ENCODE data around the gene KBTBD3.
"Not testable (repeated sequence)": the region's sequence is repeated elsewhere in the genome, so short reads cannot be mapped to it uniquely, and the experiment has no call there.

KBTBD3 gene

DNA sequence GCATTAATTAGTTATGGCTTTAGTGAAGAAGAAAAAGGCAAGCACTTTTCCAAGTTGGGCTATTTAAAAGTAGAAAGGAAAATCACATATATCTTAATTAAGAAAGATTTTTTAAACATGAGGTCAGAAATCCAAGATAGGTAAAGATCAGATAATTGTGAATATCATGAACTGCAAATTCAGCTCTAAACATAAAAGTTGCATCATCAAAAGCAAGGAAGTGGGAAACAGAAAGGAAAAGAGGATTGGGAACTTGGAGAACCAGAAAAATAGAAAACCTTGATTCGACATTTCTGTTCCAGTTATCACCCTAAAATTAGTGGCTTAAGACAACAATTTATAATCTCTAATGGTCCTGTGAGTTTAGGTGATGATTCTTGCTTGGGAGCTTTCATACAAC is 17.5 kb downstream of the KBTBD3 start:
- DNase-seq, result no peak

- not testable (repeated sequence) for DNase-seq
These were observed 18.8 kb downstream of the KBTBD3 start for GRCh38 chr11:106058377-106058776.

DNA sequence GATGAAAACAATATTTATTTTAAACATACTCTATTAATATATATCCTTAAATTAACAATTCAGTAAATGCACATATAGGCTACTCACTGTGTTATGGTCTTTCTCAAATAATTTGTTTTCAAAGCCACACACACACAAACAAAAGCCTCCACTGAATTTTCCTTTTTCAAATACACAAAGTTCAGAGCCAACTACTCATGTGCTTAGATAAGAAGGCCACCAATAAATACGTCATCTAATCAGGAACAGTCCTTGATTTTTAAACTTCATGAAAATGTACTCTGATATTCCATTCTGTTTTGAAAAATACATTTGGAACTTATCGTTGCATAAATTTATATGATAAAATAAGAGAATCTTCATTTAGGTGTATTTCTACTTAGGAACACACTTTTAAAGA is 26.0 kb downstream of the KBTBD3 start:
- no peak for DNase-seq

DNA sequence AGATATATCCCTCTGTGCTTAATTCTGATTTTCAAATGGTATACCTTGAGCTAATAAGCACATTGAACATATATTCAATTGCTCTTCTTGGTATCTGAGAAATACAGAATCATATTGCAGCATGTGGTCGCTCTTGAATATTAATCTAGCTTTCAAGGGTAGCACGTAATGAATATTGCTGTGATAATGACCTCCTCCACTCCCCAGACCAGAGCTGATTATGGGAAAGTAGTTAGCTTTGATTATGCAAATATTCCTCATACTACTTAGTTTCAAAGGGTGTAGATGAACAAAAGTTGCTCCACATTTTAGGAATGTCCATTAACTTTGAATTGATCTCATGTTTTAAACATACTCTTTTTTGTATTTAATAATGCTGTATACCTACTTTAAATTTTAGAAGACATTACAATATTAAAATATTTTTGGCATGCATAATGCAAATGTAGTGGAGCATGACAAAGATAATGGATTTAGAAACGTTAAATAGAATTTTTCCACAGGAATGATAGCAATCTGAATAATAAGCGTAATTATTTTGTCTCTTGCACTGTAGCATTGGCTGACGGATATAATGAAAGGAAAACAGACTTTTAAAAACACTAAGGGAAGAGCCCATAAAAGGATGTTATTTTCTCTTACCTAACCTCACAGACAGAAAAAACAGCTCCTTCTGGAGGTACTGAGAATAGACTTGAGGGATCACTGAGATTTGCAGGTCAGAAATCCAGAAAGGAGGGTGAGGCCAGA is 27.2 kb downstream of the KBTBD3 start:
- no peak for DNase-seq

DNA sequence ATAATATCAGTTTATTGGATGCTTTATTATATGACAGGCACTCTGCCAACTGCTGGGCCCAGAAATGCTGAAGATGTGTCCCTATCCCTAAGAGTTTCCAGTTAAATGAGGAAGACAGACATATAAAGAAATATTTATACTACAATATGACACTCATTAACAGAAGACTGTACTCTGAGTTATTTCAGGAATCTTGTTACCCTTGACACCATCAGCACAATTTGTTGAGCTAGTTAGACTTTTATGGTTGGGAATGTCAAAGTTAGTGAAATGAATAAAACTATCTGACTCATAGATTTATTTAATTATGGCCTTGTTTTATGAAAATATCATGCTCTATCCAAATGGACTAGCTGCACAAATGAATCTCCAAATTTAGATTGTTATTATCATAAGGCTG is 29.5 kb downstream of the KBTBD3 start:
- DNase-seq, result no peak

DNA sequence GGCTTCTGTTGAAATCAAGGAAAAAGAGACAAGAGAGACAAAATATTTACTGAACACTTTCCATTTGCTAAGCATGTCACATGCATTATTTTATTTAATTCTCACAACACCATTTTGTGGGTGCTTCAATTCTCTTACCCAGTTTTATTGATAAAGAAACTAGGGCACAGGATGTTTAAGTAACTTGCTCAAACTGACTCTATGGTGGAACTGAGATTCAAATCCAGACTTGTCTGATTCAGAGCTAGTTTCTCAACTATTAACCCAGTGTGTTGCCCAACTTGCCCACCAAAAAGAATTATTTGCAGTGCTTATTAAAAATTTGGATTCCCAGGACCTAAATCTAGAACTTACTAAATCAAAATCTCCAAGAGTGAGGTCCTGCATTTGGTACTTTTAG is 33.6 kb downstream of the KBTBD3 start:
- DNase-seq, result no peak

- no peak for DNase-seq
These were observed 44.3 kb downstream of the KBTBD3 start for GRCh38 chr11:106032861-106033260.

GRCh38 chr11:106031936-106032335 is 45.2 kb downstream of the KBTBD3 start:
- DNase-seq, result no peak

GRCh38 chr11:106031202-106031810 is 45.8 kb downstream of the KBTBD3 start:
- no peak for DNase-seq

DNA sequence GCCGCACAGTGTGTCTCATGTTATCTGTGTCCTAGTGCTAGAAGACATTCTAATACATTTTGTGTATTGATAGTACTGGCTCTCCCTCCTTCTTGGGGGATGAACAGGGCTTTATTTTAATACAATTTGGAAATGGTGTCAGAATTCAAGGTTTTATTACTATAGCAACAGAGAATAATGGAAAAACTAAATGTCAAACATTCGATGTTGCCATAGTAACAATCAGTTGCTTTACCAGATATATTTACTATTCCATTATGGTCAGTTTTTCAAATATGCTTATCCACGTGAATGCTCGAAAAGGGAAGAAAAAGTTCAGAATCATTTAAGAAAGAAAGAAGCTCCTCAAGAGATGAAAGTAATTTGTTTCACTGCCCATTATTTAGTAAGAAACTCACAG is 46.5 kb downstream of the KBTBD3 start:
- DNase-seq, result no peak

DNA sequence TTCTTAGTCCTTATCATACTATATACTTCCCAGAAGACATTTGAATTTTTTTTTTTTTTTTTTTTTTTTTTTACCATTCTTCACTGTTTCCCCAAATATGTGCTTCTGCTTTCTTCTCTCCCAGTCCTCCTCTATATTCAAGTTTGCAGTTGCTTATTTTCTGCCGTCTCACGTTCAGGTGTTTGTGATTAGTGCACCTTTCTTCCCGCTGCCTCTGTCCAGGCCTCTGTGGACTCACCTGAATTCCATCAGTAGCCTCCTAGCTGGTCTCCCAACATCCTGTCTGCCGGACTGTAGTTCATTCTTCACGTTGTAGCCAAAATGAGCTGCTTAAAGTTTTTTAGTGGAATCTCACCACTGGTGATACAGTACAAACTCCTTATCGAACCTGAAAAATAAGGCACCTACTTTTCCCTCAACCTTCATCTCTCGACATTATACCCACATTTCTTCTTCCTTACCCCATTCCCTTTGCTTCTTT is 54.3 kb downstream of the KBTBD3 start:
- DNase-seq, result no peak

DNA sequence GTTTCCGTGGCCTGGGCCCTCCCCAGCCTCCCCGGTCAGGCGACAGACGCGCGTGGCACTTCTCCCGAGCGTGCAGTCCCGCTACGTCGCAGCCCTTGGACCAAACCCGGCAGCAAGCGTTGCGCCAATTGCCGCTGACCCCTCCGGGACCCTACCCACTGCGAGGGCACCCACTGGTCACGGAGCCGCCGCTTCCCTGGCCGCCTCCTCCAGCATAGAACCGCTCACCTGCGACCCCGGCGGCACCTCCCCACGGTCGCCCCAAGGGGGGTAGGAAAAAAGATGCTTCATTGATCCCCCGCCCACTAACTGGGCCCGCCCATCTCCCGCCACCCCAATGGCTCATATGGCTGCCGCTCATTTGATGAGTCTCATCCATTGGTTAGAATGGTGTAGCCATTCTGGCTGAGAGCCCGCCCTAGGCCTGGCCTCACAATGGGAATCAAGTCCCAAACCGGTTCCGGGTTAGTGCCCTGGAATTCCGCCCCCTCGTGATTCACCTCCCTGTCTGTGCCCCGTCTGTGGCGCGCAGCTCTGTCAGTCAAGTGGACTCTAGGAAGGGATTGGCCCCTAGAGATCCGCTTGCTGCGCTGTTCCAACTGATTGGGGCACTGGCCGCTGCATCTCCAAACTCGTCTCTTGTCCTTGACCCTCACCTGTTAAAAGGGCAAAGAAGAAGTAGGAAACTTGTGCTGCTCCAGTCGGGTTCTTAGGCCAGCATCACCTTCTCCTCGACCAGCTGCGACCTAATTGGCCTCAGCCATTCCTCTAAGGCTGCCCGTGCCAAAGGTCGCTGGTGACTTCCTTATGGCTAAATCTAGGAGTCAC is 55.0 kb downstream of the KBTBD3 start, which contains the start of gene MSANTD4:
MSANTD4 (minus strand) TSS at position 274 of the 828 bp plus-strand sequence. CDS start 11,323 bp downstream, outside the sequence.
- peak; percentile 97 for DNase-seq

DNA sequence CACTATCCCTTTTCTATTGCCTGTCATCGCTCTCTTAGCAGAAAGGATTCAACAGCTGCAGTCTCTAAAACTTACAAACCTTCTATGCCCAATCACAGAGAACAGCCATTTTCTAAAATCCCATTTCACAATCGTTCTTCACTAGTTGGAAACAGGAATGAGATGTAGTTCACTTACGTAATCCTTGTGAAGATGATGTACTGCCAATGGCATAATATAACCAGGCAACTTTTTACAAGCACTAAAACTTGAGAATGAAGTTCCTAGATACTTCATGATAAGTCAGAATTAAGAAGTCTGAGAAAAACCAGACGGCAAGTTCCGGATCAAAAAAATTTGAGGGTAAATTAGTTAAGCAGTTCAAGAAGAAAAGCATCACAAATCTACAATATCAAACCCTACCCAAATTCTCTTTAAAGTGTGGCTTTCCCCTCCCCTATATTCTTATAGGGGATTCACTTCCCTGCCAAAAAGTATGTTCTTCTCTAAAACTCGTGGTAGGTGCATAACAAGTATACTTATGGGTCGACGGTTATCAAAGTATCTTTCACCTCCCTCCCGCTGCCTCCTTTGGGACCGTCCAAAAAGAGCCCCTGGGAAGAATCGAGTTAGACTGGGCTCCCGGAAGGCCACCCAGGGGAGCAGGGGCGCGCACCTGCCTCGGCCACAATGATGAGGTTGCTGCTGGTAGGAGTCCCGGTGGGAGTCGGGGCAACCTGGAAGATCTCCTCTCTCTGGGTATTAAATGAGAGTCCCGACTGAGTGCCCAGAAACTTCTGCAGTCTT is 55.8 kb downstream of the KBTBD3 start:
- peak; percentile 61 to 63 for DNase-seq

GRCh38 chr11:106017093-106017492 is 60.1 kb downstream of the KBTBD3 start:
- DNase-seq, result no peak

- DNase-seq, result no peak
These were observed 62.1 kb downstream of the KBTBD3 start for GRCh38 chr11:106015066-106015465.

DNA sequence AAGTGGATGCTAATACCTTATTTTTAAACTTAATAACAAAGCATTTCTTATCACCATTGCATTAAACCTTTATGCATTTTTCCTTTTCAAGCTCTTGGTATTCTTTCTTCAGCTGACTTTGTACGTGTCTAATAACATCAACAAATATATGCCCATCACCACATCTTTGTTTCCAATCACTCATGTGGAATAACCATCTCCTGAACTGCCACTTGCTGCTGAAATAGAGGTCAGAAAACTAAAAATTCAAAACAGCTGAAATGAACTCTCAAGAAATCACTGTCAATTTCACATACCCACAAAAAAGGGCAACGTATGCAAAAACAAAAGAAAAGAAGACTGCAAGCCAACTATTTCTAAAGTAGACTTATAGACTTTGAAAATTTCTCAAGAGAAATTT is 62.5 kb downstream of the KBTBD3 start:
- no peak for DNase-seq

DNA sequence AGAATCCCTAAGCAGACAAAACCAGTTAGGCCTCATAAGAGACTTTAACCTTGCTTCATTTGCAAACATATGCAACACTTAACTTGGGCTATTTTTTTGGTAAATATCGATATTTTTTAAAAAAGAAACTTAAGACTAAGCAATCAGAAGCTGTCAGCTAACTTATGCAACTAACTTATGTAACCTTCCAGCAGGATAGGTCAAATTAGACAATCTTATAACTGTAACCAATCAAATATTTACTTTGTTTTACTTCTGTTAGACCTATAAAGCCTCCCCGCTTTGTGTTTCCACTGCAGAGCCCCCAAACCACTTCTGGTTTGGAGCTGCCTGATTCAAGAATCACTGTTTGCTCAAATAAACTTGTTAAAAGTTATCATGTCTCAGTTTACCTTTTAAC is 63.1 kb downstream of the KBTBD3 start:
- no peak for DNase-seq

DNA sequence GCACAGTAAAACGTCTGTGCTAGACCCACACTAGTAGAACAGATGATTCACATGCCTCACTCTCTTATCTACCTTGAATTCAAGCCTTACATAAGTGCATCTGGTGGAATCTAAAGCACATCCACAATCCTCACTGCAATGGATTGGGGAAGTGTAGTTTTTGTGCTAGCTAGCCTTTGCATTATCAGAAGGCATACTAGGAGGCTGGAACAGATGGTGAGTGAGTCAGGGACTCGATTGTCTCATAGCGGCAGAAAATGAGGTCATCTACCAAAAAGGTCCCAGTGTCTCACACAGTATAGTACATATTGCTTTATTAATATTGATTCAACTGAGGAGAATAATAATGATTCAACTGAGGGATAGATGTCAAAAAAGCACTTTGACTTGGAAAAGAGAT is 64.4 kb downstream of the KBTBD3 start:
- DNase-seq, result no peak

DNA sequence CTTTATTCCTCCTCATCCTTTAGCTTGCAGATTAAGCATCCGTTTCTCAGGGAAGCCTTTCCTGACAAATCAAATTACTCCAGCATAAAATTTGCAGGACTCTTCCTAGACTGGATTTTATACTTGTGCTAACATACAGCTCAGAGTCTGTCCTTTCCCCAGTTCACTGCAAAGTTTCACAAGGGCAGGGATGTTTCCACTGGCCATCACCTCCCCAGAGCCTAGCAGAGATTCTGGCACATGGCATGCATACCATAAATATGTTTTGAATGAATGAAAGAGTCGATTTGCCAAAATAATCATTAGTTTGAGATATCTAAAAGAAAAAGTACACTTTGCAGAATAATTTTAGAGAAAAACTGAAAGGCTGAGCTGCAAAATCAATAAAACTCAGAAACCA is 65.7 kb downstream of the KBTBD3 start:
- no peak for DNase-seq

- DNase-seq, result not testable (repeated sequence)
These were observed 74.1 kb downstream of the KBTBD3 start for GRCh38 chr11:106003094-106003493.

GRCh38 chr11:106001304-106002012 is 75.7 kb downstream of the KBTBD3 start:
- no peak for DNase-seq

All from AML-193 (cell line).